PFSK-1 (cell line): ENCODE data around the gene GPBAR1.

Experiments used
- POLR2AphosphoS5 ChIP-seq: IDR thresholded peaks from 2 replicates; pipeline ENCODE4 v1.6.1; 2012; ENCODE audit warnings: low read depth, mild to moderate bottlenecking, control low read depth, low read length, moderate library complexity
- SIN3A ChIP-seq: IDR thresholded peaks from 2 replicates; pipeline ENCODE4 v1.6.1; 2012; ENCODE audit warnings: mild to moderate bottlenecking, low read length, moderate library complexity, borderline replicate concordance; ENCODE audit not compliant: insufficient read depth
- TAF1 ChIP-seq: IDR thresholded peaks from 2 replicates; pipeline ENCODE4 v1.6.1; 2012; ENCODE audit warnings: low read length, control low read depth, borderline replicate concordance; ENCODE audit not compliant: insufficient read depth

DNA sequence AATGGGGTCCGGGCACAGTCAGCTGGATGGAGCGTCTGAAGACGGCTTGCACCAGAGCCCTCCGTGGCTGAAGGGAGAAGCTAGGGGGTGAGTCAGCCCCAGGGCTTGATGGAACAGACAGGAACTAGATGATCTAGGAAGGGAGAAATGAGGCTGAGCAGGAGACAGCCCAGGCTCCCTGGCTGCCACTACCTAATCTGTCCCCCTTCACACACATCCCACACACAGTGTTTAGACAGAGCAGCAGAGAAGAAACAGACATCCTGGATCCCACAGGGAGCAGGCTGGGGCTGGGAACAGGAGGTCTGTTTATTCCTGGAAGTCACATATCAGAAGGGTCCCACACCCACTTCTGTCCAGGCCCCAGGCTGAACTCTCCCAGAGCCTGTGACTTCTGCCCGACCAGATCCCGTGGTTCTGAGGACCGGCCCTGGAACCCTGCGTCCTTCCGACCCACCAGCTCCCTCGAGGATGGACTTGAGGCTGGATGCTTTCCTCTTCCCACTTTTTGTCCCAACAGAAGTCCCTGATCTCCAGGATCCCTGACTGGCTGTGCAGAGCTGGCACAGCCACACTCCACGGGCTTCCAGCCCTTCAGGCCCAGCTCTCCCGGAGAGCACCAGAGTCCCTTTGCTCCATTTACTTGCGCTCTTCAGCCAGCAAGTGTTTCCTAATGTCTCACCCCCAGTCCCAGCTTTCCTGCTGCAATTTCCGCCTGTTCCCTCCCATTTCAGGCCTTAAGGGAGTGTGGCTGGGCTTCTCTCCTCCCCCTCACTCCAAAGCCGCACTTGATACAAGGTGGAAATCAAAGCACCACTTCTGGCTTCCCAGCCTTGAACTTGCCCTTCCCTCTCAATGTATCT lies 1.5 kb upstream of the GPBAR1 start:
- no peak for TF ChIP-seq POLR2AphosphoS5
- no peak for TF ChIP-seq TAF1
- no peak for TF ChIP-seq SIN3A
